Nephron progenitor cell (in vitro differentiated cells): Measurements from ENCODE around the gene ABL1.

Source experiments
- DNase-seq: peaks from one replicate; pipeline ENCODE4 v3.0.0; 2021
- H3K27ac Mint-ChIP-seq: 2 replicates; pipeline ENCODE4 v1.8.0; 2021; ENCODE audit warnings: mild to moderate bottlenecking, moderate library complexity, mixed read lengths
- H3K27me3 Mint-ChIP-seq: 2 replicates; pipeline ENCODE4 v1.8.0; 2021; ENCODE audit warnings: mild to moderate bottlenecking, low read depth, mixed read lengths; ENCODE audit not compliant: poor library complexity
- H3K36me3 Mint-ChIP-seq: 2 replicates; pipeline ENCODE4 v1.8.0; 2021; ENCODE audit warnings: low read depth, mixed read lengths
- H3K4me1 Mint-ChIP-seq: 2 replicates; pipeline ENCODE4 v1.8.0; 2021; ENCODE audit warnings: mixed read lengths
- H3K4me3 Mint-ChIP-seq: 2 replicates; pipeline ENCODE4 v1.8.0; 2021; ENCODE audit warnings: mild to moderate bottlenecking, moderate library complexity, mixed read lengths
- H3K9me3 Mint-ChIP-seq: 2 replicates; pipeline ENCODE4 v1.8.0; 2021; ENCODE audit warnings: mild to moderate bottlenecking, moderate library complexity, mixed read lengths
- TF ChIP-seq, protein P1 (sequence below): fragments of 200-600 bp; sonication (generic); IDR thresholded peaks from 2 replicates; pipeline ENCODE4 v1.5.0; 2021; ENCODE audit warnings: antibody characterized with exemption

Gene ABL1

DNA sequence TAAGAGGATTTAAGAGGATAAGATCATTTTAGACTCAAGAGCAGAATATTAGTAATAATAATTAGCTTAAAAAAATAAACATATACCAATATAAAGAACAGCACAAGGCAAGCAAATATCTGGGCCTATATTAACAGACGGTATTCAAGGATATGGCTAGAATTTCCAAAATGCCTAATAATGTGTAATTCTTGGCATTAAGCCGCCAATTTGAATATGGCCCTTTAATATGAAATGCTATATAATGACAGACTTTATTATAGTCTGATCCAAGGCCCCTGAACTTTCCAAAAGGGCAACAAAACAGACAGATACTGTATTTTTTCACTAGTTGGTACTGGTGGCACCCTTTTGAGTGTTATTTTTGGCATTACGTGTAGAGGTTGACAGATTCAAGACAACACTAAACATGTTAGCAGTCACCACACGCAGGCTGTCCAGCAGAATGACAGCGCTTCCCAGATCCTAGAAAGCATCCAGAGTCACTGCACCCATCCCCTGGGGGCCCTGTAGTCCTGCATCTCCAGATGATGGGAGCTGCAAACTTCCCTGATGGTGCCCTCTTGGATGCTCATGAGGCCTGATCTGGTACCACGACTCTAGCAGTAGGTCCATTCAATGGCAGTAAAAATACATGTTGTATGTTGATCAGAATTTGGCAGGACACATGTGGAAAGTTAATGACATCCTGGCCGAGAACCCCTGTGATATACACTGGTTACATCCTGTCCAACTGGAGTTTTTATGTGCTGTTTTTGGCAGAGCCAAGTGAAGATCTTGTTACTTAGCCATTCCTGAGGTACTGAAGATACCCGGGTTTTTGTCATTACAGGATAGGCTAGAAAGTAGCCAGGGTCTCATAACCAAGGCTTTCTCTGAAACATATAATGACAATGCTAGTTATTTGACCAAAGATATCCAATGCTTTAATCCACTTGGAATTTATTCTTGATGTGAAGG is 1.7 kb upstream of the ABL1 start:
- Mint-ChIP-seq H3K9me3 (peaks cover 15% of the 10 kb centered on the region), H3K4me3 (peak overlapping the region; percentile 85), H3K4me1 (peaks cover 70% of the 10 kb centered on the region)

DNA sequence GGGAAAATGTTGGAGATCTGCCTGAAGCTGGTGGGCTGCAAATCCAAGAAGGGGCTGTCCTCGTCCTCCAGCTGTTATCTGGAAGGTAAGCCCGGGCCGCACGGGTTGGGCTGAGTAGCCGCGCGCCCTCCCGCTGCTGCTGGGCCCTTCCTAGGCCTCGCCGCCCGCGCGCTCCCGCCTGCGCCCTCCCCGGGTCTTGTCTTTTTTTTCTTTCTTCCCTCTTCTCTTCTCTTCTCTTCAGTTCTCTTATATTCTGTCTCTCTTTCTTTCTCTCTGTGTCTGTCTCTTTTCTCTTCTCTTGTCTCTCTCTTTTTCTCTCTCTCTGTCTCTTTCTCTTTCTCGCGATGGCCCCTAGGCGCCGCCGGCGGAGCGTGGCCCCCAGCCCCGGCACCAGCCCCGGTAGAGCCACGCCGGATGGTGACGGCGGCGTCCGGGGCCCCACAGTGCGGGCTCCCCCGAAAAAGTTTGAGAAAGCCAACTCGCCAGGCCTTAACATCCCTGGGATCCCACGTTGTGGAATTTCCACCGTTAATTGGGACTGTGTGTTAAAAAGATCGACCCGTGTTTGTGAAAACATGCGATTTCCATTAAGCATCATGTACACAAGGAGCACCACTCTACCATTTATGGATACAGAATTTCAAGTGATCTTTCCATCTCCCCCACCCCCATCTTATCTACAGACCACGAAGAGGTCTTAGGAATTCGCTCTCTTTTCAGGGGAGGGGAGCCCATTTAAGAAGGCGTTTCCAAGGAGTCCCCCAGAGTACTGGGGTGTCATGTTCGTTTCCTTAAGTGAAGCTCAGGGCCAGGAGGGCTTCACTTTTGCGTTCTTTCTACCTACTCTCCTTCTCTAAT is 616 bp downstream of the ABL1 start:
- H3K27me3 Mint-ChIP-seq: no peaks in the 10 kb centered on the region
- DNase-seq: peak; percentile 60
- TF ChIP-seq, protein P1, sequence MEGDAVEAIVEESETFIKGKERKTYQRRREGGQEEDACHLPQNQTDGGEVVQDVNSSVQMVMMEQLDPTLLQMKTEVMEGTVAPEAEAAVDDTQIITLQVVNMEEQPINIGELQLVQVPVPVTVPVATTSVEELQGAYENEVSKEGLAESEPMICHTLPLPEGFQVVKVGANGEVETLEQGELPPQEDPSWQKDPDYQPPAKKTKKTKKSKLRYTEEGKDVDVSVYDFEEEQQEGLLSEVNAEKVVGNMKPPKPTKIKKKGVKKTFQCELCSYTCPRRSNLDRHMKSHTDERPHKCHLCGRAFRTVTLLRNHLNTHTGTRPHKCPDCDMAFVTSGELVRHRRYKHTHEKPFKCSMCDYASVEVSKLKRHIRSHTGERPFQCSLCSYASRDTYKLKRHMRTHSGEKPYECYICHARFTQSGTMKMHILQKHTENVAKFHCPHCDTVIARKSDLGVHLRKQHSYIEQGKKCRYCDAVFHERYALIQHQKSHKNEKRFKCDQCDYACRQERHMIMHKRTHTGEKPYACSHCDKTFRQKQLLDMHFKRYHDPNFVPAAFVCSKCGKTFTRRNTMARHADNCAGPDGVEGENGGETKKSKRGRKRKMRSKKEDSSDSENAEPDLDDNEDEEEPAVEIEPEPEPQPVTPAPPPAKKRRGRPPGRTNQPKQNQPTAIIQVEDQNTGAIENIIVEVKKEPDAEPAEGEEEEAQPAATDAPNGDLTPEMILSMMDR: no peak
- H3K4me1 Mint-ChIP-seq: peaks cover 81% of the 10 kb centered on the region
- peak overlapping the region; percentile 98 for H3K27ac Mint-ChIP-seq
- no peaks in the 10 kb centered on the region for H3K9me3 Mint-ChIP-seq
- no peaks in the 10 kb centered on the region for H3K36me3 Mint-ChIP-seq
- peak overlapping the region; percentile 98 for H3K4me3 Mint-ChIP-seq

More for the DNA sequence above, 1.7 kb upstream of the ABL1 start:
- DNase-seq: no peak
- peaks cover 11% of the 10 kb centered on the region for H3K36me3 Mint-ChIP-seq
- peak overlapping the region; percentile 79 for H3K27ac Mint-ChIP-seq
- TF ChIP-seq, protein P1: no peak
- H3K27me3 Mint-ChIP-seq: no peaks in the 10 kb centered on the region

DNA sequence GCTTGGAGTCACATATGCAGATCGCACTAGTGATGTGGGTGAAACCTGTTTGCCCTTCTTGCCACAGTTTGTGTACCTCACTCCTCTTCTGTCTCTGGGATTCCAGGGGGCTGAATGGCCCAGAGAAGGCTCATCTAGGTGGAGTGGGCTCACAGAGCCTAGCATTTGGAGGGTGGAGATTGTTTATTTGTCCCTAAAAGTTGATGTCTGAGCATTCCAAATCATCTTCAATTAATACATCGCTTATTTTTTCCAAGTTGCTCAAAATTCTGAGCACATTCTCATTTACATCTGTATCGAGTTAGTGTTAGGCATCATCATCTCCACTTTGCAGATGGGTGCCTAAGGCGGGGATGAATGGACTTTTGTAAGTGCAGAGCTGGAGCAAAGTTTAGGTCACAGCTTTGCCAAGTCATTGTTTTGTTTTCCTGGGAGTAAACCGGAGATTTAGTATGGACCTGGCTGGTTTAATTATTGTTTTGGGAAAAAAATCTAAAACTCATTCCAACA is 2.0 kb downstream of the ABL1 start:
- peaks cover 84% of the 10 kb centered on the region for H3K4me1 Mint-ChIP-seq
- H3K9me3 Mint-ChIP-seq: no peaks in the 10 kb centered on the region
- H3K4me3 Mint-ChIP-seq: peak overlapping the region; percentile 98
- no peaks in the 10 kb centered on the region for H3K36me3 Mint-ChIP-seq
- DNase-seq: no peak
- peak overlapping the region; percentile 97 for H3K27ac Mint-ChIP-seq
- H3K27me3 Mint-ChIP-seq: no peaks in the 10 kb centered on the region
- TF ChIP-seq, protein P1: no peak

DNA sequence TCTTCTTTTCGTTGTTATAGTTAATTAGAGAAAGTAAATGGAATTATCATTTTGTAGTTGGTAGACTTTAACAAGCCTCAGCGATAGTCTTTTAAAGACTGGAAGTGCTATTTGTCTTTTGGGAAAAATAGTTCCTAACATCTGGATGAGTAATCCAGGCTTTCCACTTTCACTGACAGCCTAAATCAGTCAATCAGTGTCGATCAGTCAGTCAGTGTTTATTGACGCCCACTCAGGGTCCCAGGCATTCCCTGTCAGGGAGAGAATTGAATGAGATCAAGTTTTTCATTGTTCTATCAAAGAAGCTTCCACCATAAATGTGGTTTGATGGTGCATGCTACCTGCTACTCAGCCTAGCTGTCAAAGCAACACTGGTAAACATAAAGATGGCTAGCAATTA is 2.6 kb downstream of the ABL1 start:
- TF ChIP-seq, protein P1: no peak
- Mint-ChIP-seq H3K4me3 (peak overlapping the region; percentile 98), H3K4me1 (peaks cover 84% of the 10 kb centered on the region), H3K36me3 (no peaks in the 10 kb centered on the region), H3K27me3 (no peaks in the 10 kb centered on the region), H3K9me3 (no peaks in the 10 kb centered on the region), H3K27ac (no peak overlapping the region)
- DNase-seq: no peak

DNA sequence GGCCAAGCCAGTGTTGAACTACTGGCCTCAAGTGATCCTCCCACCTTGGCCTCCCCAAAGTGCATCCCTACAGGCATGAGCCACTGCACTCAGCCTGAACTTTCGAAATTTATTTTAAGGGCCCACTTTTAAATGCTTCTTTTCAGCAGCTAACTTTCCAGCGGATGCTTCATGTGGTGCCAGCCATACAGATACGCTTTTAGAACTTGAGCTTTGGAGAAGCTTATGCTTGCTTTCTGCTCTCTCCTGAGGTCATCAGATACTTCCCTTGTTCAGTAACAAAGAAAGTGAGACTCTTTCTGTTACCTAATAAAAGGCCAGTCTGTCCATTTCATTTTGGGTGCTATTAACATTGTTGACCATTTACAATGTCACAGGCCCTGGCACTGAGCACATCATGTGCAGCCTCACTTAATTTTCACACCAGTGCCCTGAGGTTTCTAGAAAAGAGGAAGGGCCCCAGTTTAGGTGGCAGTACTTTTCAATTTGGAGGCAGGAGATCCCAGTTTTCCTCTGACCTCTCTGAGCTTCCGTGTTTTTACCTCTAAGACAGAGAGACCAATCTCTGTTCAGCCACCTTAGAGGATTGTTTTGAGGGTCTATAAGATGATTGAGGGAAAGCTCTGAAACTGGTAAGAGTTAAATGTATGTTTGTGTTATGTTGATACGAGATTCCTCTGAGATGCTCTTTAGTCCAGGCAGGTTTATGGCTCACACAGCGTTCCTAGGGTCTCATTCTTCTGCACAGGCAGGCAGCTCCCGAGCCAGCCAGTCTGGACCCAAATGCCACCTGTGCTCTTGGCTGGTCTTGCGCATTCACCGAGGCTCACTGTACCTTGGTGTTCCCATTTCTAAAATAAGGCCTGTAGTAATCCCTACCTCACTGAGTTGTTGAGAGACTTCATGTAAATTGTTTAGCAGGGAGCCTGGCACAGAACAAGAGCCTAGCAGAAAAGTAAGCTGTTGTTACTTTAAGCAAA is 4.4 kb downstream of the ABL1 start:
- Mint-ChIP-seq H3K36me3 (peaks cover 6% of the 10 kb centered on the region), H3K27ac (peak overlapping the region; percentile 81), H3K4me3 (peak overlapping the region; percentile 98), H3K4me1 (peaks cover 84% of the 10 kb centered on the region), H3K9me3 (no peaks in the 10 kb centered on the region), H3K27me3 (no peaks in the 10 kb centered on the region)
- no peak for DNase-seq
- TF ChIP-seq, protein P1: no peak
